ENCODE measurements around the gene IDH3B.

IDH3B gene

GRCh38 chr20:2693286-2694007 is 29.4 kb upstream of the IDH3B start:
- no peak overlapping the region for H3K27ac ChIP-seq
- TF ChIP-seq CTCF (IDR thresholded peaks at IDR 0.05) (no peak), ZFX (IDR thresholded peaks at IDR 0.05; ENCODE audit: borderline replicate concordance) (no peak)

GRCh38 chr20:2692886-2693285 is 28.9 kb upstream of the IDH3B start:
- no peak overlapping the region for H3K27ac ChIP-seq
- TF ChIP-seq CTCF (IDR thresholded peaks at IDR 0.05), result no peak
- no peak for TF ChIP-seq ZFX (IDR thresholded peaks at IDR 0.05; ENCODE audit: borderline replicate concordance)

- no peak within 1 kb of the TSS for H3K27ac ChIP-seq
Measured at GRCh38 chr20:2692036-2692885, 28.2 kb upstream of the IDH3B start, which contains the start of gene EBF4. EBF4 (plus strand) TSS chr20:2692780; CDS start chr20:2693646, 866 bp downstream.

GRCh38 chr20:2691663-2692035 is 27.6 kb upstream of the IDH3B start:
- TF ChIP-seq ZFX (IDR thresholded peaks at IDR 0.05; ENCODE audit: borderline replicate concordance) (no peak), CTCF (IDR thresholded peaks at IDR 0.05) (no peak)
- H3K27ac ChIP-seq, result no peak overlapping the region

More at GRCh38 chr20:2692036-2692885, 28.2 kb upstream of the IDH3B start, which contains the start of gene EBF4:
- no peak for TF ChIP-seq ZFX (IDR thresholded peaks at IDR 0.05; ENCODE audit: borderline replicate concordance)
- TF ChIP-seq CTCF (IDR thresholded peaks at IDR 0.05), result no peak

GRCh38 chr20:2691127-2691526 is 27.1 kb upstream of the IDH3B start:
- TF ChIP-seq CTCF (IDR thresholded peaks at IDR 0.05) (no peak), ZFX (IDR thresholded peaks at IDR 0.05; ENCODE audit: borderline replicate concordance) (no peak)
- no peak overlapping the region for H3K27ac ChIP-seq

- no peak overlapping the region for H3K27ac ChIP-seq
- TF ChIP-seq CTCF (IDR thresholded peaks at IDR 0.05) (no peak), ZFX (IDR thresholded peaks at IDR 0.05; ENCODE audit: borderline replicate concordance) (no peak)
Measured at GRCh38 chr20:2690718-2691117, 26.7 kb upstream of the IDH3B start.

GRCh38 chr20:2690213-2690612 is 26.2 kb upstream of the IDH3B start:
- no peak for TF ChIP-seq ZFX (IDR thresholded peaks at IDR 0.05; ENCODE audit: borderline replicate concordance)
- TF ChIP-seq CTCF (IDR thresholded peaks at IDR 0.05), result no peak
- H3K27ac ChIP-seq, result no peak overlapping the region
